Ovary (tissue), 9 donors: ENCODE data around the gene VAV3. TPM values are rescaled to one million over a fixed set of nuclear protein-coding genes. Genes with fewer than 3 reads are reported as not detected.

Experiments used
- DNase-seq, 5 donors: peaks; one replicate each; pipeline ENCODE4 v3.0.0-alpha.2; 2019 to 2020
- H3K27ac ChIP-seq, 2 donors: fragments of 200-600 bp; one replicate each; pipeline versions ENCODE4 v1.5.1 to v1.8.0; 2019 to 2022
- H3K27me3 ChIP-seq: fragments of 200-600 bp; one replicate; pipeline ENCODE4 v1.8.0; 2022
- H3K36me3 ChIP-seq: fragments of 200-600 bp; sonication (generic); one replicate; pipeline ENCODE4 v1.5.1; 2019
- H3K4me1 ChIP-seq: one replicate; pipeline ENCODE4 v1.8.1; 2013; ENCODE audit warnings: mild to moderate bottlenecking, moderate library complexity; ENCODE audit not compliant: insufficient read depth
- H3K4me3 ChIP-seq: fragments of 200-600 bp; sonication (generic); one replicate; pipeline ENCODE4 v1.5.1; 2017
- H3K9me3 ChIP-seq, 2 donors: fragments of 200-600 bp in 1 of 2; sonication (generic) in 1 of 2; one replicate each; pipeline versions ENCODE4 v1.5.1 to v1.8.1; 2013 to 2019; ENCODE audit warnings: mild to moderate bottlenecking in 1 of 2, moderate library complexity in 1 of 2
- CTCF ChIP-seq, 3 donors: fragments of 450-650 bp in 2 of 3; fragments of 200-600 bp in 1 of 3; IDR thresholded peaks; one replicate each; pipeline versions ENCODE4 v1.5.1 to v1.8.0; 2016 to 2022; ENCODE audit warnings: antibody characterized with exemption in 3 of 3, mild to moderate bottlenecking in 1 of 3
- EP300 ChIP-seq: sonication (generic); formaldehyde crosslinking; IDR thresholded peaks from one replicate; pipeline ENCODE4 v1.6.1; 2017; ENCODE audit warnings: antibody characterized with exemption
- POLR2A ChIP-seq: fragments of 450-650 bp; IDR thresholded peaks from one replicate; pipeline ENCODE4 v1.6.1; 2017; ENCODE audit warnings: antibody characterized with exemption, mild to moderate bottlenecking, moderate library complexity
- WGBS, 3 donors: extraction: QIAGEN DNeasy Blood & Tissue Kit in 1 of 3; methylation state at CpG; one replicate each; pipeline versions ENCODE4 v1.1.5 to v1.1.7; 2013 to 2017; 5-methylcytosine and 5-hydroxymethylcytosine counted together
- intact Hi-C, 4 donors: fragments of 100-400 bp; cut with DNase I; formaldehyde crosslinking; loops; one replicate each; pipeline versions ENCODE4 v1.11.0 to v1.15.1; 2022 to 2023
- polyA plus RNA-seq, 2 donors: library from polyadenylated mRNA; stranded (reverse); fragments of 200-250 nt in 1 of 2; fragments of 350-450 nt in 1 of 2; fragmentation: Illumina TruSeq in 1 of 2; extraction: RNeasy Lipid Tissue Mini Kit (QIAGEN cat#74804) in 1 of 2; gene quantifications; one replicate each; pipeline ENCODE4 v1.2.3, GENCODE V29; 2013 to 2014
- total RNA-seq, 7 donors: library from RNA; depleted of rRNA in 2 of 7; stranded (reverse); fragments of >200 nt in 2 of 7; fragmentation: NEBNext Ultra II Directional in 3 of 7; extraction: Animal tissue kit (Norgen Biotek cat#: 25700) in 3 of 7; gene quantifications; one replicate each; pipeline versions ENCODE4 v1.1.0 to v1.2.4, GENCODE V29; 2016 to 2023
- donor health status: DM: no; HTN: no; CAD: no; lungs with moderate emphysema.
- donor health status: DM: no; HTN: no; CAD: no.
- donor health status: Bipolar disorder and iron deficiency.
- donor health status: DM: yes; HTN: yes; CAD: no.
- donor health status: DM: no; HTN: no; CAD: no.
- donor health status: DM: yes; HTN: yes; CAD: no.

The VAV3 gene
- total and polyA plus RNA-seq, 9 donors: 0.78 to 7.4 (median 1.5) TPM

DNA sequence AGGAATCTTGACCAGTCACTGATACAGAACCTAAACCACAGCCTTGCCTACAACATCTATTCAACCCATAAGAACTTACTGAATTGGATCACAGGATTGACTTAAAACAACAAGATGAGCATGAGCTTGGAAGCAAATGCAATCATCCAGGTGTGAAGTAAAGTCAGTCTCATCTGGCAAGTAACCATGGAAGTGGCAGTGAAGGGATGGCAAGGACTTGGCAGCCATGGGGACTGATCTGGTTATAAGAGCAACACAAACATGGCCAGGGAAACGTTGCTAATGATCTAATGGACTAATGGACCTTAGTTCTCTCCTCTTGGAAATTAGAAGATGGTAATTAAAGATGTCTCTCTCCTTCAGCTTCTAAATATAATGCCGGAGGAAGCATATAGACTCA is 133.1 kb downstream of the VAV3 start:
- WGBS, 3 donors: 63 to 77% (median 77%) methylated on average over 2 of the region's 2 CpGs
- Histone ChIP-seq H3K9me3 (no peaks in the 10 kb centered on the region), H3K36me3 (no peaks in the 10 kb centered on the region), H3K4me3 (no peak overlapping the region), H3K27me3 (no peaks in the 10 kb centered on the region), H3K4me1 (no peaks in the 10 kb centered on the region), H3K27ac (no peak overlapping the region)
- intact Hi-C loops: loop anchor here in 1 of 4 donors (5.0 kb wide), 1 partner anchor 475 kb away; no protein-coding TSS in a partner anchor
- no peak for DNase-seq
- TF ChIP-seq CTCF (IDR thresholded peaks at IDR 0.05) (no peak), EP300 (no peak), POLR2A (no peak)

- TF ChIP-seq EP300: no peak
Measured at GRCh38 chr1:107830526-107830925, 134.5 kb downstream of the VAV3 start.

DNA sequence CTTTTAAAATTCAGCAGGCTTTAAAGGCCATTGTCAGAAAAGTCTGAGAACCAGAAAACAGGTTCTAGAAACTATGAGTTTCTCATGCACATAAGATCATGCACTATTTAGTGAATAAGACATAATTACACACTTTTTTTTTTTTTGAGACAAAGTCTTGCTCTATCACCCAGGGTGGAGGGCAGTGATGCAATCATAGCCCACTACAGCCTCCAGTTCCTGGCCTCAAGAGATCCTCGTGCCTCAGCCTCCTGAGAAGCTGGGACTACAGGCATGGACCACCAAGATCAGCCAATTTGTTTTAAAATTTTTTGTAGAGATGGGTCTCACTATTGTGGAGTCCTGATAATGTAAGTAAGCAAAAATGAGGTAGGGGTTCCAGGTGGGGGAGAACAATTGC is 134.9 kb downstream of the VAV3 start:
- TF ChIP-seq CTCF (IDR thresholded peaks at IDR 0.05): no peak
- no peak for TF ChIP-seq EP300
- no peak for TF ChIP-seq POLR2A
- no peaks in the 10 kb centered on the region for H3K4me1 ChIP-seq
- no peak for DNase-seq
- H3K27ac ChIP-seq: no peak overlapping the region
- H3K36me3 ChIP-seq: no peaks in the 10 kb centered on the region
- no peak overlapping the region for H3K4me3 ChIP-seq
- WGBS, 3 donors: 82 to 86% (median 82%) methylated on average over 1 of the region's 1 CpG
- H3K27me3 ChIP-seq: no peaks in the 10 kb centered on the region
- intact Hi-C loops: loop anchor here in 1 of 4 donors (5.0 kb wide), 1 partner anchor 473 kb away; no protein-coding TSS in a partner anchor
- no peaks in the 10 kb centered on the region for H3K9me3 ChIP-seq

More at GRCh38 chr1:107830526-107830925, 134.5 kb downstream of the VAV3 start:
- intact Hi-C loops: loop anchor here in 1 of 4 donors (5.0 kb wide), 1 partner anchor 473 kb away; no protein-coding TSS in a partner anchor
- DNase-seq: no peak
- no peaks in the 10 kb centered on the region for H3K9me3 ChIP-seq
- no peak overlapping the region for H3K4me3 ChIP-seq
- 17 to 34% (median 19%) methylated on average over 3 of the region's 3 CpGs for WGBS, 3 donors
- H3K4me1 ChIP-seq: no peaks in the 10 kb centered on the region
- H3K27me3 ChIP-seq: no peaks in the 10 kb centered on the region
- no peaks in the 10 kb centered on the region for H3K36me3 ChIP-seq
- no peak overlapping the region for H3K27ac ChIP-seq

- H3K9me3 ChIP-seq: no peaks in the 10 kb centered on the region
- no peak for DNase-seq
- H3K4me1 ChIP-seq: no peaks in the 10 kb centered on the region
- no peak overlapping the region for H3K27ac ChIP-seq
- WGBS, 3 donors: 81 to 91% (median 90%) methylated on average over 1 of the region's 1 CpG
- H3K27me3 ChIP-seq: no peaks in the 10 kb centered on the region
- TF ChIP-seq EP300 (no peak), POLR2A (no peak), CTCF (IDR thresholded peaks at IDR 0.05) (no peak)
- intact Hi-C loops: no loop called here
- no peaks in the 10 kb centered on the region for H3K36me3 ChIP-seq
- no peak overlapping the region for H3K4me3 ChIP-seq
Measured at GRCh38 chr1:107829036-107829770, 135.8 kb downstream of the VAV3 start.

- intact Hi-C loops: no loop called here
- Histone ChIP-seq H3K27ac (no peak overlapping the region), H3K4me3 (no peak overlapping the region), H3K9me3 (no peaks in the 10 kb centered on the region), H3K36me3 (no peaks in the 10 kb centered on the region), H3K27me3 (no peaks in the 10 kb centered on the region), H3K4me1 (no peaks in the 10 kb centered on the region)
- WGBS, 3 donors: 64 to 85% (median 75%) methylated on average over 2 of the region's 2 CpGs
- TF ChIP-seq EP300 (no peak), CTCF (IDR thresholded peaks at IDR 0.05) (no peak), POLR2A (no peak)
- no peak for DNase-seq
Measured at GRCh38 chr1:107824946-107825345, 140.0 kb downstream of the VAV3 start.
